ENCODE data around the gene KDELR1.

- TF ChIP-seq POLR2A (IDR thresholded peaks at IDR 0.05) (no peak), CTCF (IDR thresholded peaks at IDR 0.05) (no peak)
These were observed 26.6 kb downstream of the KDELR1 start for GRCh38 chr19:48364598-48365348.

Data from right lobe of liver (tissue), 4 donors.